Lower lobe of right lung (tissue), 2 donors: ENCODE results near the gene PDE11A. TPM values are rescaled to one million over a fixed set of nuclear protein-coding genes. Genes with fewer than 3 reads are reported as not detected.
A peak's percentile ranks its signal among the peaks of the same experiment; 100 is the strongest.

Experiments used
- ATAC-seq, 2 donors: fragments of 200-7000 bp; cut with Tn5 transposase; one replicate each; pipeline ENCODE4 v1.9.1; 2020 to 2022; ENCODE audit warnings: mild to moderate bottlenecking in 2 of 2, moderate library complexity in 2 of 2
- DNase-seq: peaks from one replicate; pipeline ENCODE4 v3.0.0-alpha.2; 2020
- H3K27ac ChIP-seq: fragments of 200-600 bp; one replicate; pipeline ENCODE4 v1.8.0; 2022
- H3K27me3 ChIP-seq: fragments of 200-600 bp; one replicate; pipeline ENCODE4 v1.8.0; 2022; ENCODE audit warnings: low read depth
- H3K36me3 ChIP-seq: fragments of 200-600 bp; one replicate; pipeline ENCODE4 v1.8.0; 2022; ENCODE audit warnings: mild to moderate bottlenecking
- H3K4me1 ChIP-seq: fragments of 200-600 bp; one replicate; pipeline ENCODE4 v1.8.0; 2022
- H3K4me3 ChIP-seq: fragments of 200-600 bp; one replicate; pipeline ENCODE4 v1.8.0; 2022; ENCODE audit warnings: mild to moderate bottlenecking
- H3K9me3 ChIP-seq: fragments of 200-600 bp; one replicate; pipeline ENCODE4 v1.8.0; 2022
- CTCF ChIP-seq: fragments of 200-600 bp; IDR thresholded peaks from one replicate; pipeline ENCODE4 v1.8.0; 2022; ENCODE audit warnings: antibody characterized with exemption, mild to moderate bottlenecking
- intact Hi-C: fragments of 100-400 bp; cut with DNase I; formaldehyde crosslinking; loops from one replicate; pipeline ENCODE4 v1.11.0; 2022
- total RNA-seq: library from RNA; stranded (reverse); fragmentation: NEBNext Ultra II Directional; extraction: Animal tissue kit (Norgen Biotek cat#: 25700); gene quantifications from one replicate; pipeline ENCODE4 v1.2.1, GENCODE V29; 2021
- donor health status: DM: no; HTN: yes; CAD: no; lungs with severe emphysema.

The PDE11A gene
- total RNA-seq, 1 donor from 2014 or later, result 0.27 TPM

GRCh38 chr2:177771191-177771590 is 301.4 kb downstream of the PDE11A start:
- intact Hi-C loops, result no loop called here
- H3K4me1 ChIP-seq, result no peaks in the 10 kb centered on the region
- H3K9me3 ChIP-seq, result no peaks in the 10 kb centered on the region
- DNase-seq (no peak), ATAC-seq (no peak)
- no peak overlapping the region for H3K4me3 ChIP-seq
- H3K36me3 ChIP-seq, result no peaks in the 10 kb centered on the region
- H3K27ac ChIP-seq, result no peak overlapping the region
- TF ChIP-seq CTCF, result no peak
- no peaks in the 10 kb centered on the region for H3K27me3 ChIP-seq

- intact Hi-C loops, result no loop called here
Observed at GRCh38 chr2:177767768-177768167, 304.8 kb downstream of the PDE11A start.

GRCh38 chr2:177765698-177766097 is 306.9 kb downstream of the PDE11A start:
- Histone ChIP-seq H3K9me3 (no peaks in the 10 kb centered on the region), H3K4me3 (no peak overlapping the region), H3K27ac (no peak overlapping the region), H3K4me1 (peaks cover 7% of the 10 kb centered on the region), H3K36me3 (no peaks in the 10 kb centered on the region), H3K27me3 (no peaks in the 10 kb centered on the region)
- intact Hi-C loops, result no loop called here
- no peak for TF ChIP-seq CTCF
- DNase-seq (no peak), ATAC-seq (no peak)

More at GRCh38 chr2:177767768-177768167, 304.8 kb downstream of the PDE11A start:
- Histone ChIP-seq H3K27ac (no peak overlapping the region), H3K4me1 (peaks cover 7% of the 10 kb centered on the region), H3K4me3 (no peak overlapping the region), H3K36me3 (no peaks in the 10 kb centered on the region), H3K27me3 (no peaks in the 10 kb centered on the region), H3K9me3 (no peaks in the 10 kb centered on the region)
- no peak for ATAC-seq
- TF ChIP-seq CTCF, result no peak
- DNase-seq, result no peak

GRCh38 chr2:177763531-177764265 is 308.9 kb downstream of the PDE11A start:
- peak; percentile 73 for DNase-seq
- Histone ChIP-seq H3K4me1 (peaks cover 7% of the 10 kb centered on the region), H3K4me3 (no peak overlapping the region), H3K27ac (no peak overlapping the region), H3K36me3 (no peaks in the 10 kb centered on the region), H3K27me3 (no peaks in the 10 kb centered on the region), H3K9me3 (no peaks in the 10 kb centered on the region)
- intact Hi-C loops, result no loop called here
- peak; percentile 90 for TF ChIP-seq CTCF
- peak; percentile 93 to 96 for ATAC-seq

- intact Hi-C loops, result no loop called here
Observed at GRCh38 chr2:177759443-177759842, 313.1 kb downstream of the PDE11A start.

More at GRCh38 chr2:177759443-177759842, 313.1 kb downstream of the PDE11A start:
- no peak overlapping the region for H3K4me3 ChIP-seq
- TF ChIP-seq CTCF, result no peak
- ATAC-seq (no peak), DNase-seq (no peak)
- no peaks in the 10 kb centered on the region for H3K36me3 ChIP-seq
- H3K4me1 ChIP-seq, result peaks cover 15% of the 10 kb centered on the region
- no peak overlapping the region for H3K27ac ChIP-seq
- no peaks in the 10 kb centered on the region for H3K27me3 ChIP-seq
- no peaks in the 10 kb centered on the region for H3K9me3 ChIP-seq
